Kidney epithelial cell (primary cell): ENCODE measurements around the gene CDK17. TPM values are rescaled to one million over a fixed set of nuclear protein-coding genes. Genes with fewer than 3 reads are reported as not detected.

Experiments used
- DNase-seq: peaks from one replicate; pipeline ENCODE4 v3.0.0-alpha.2; 2010; ENCODE audit warnings: low read depth
- H3K27me3 ChIP-seq: 2 replicates; pipeline ENCODE4 v1.6.0; 2011; ENCODE audit warnings: low read length; ENCODE audit not compliant: control insufficient read depth, insufficient read depth
- H3K36me3 ChIP-seq: 2 replicates; pipeline ENCODE4 v1.5.1; 2011; ENCODE audit warnings: low read length; ENCODE audit not compliant: control insufficient read depth, insufficient read depth
- H3K4me3 ChIP-seq: 2 replicates; pipeline ENCODE4 v1.5.1; 2011; ENCODE audit warnings: low read depth, mild to moderate bottlenecking, control low read depth, low read length
- total RNA-seq: library from RNA; depleted of rRNA; stranded (reverse); fragments of >200 nt; gene quantifications from 2 replicates; pipeline ENCODE4 v1.2.3, GENCODE V29; 2015
- TF ChIP-seq, protein P1 (sequence below): IDR thresholded peaks from 2 replicates; pipeline ENCODE4 v1.5.1; 2011; ENCODE audit warnings: mild to moderate bottlenecking, moderate library complexity, low read length, control low read depth, inconsistent platforms; ENCODE audit not compliant: insufficient read depth, poor library complexity, severe bottlenecking

The CDK17 gene
- total RNA-seq, 1 donor from 2014 or later, result 46.4 TPM

DNA sequence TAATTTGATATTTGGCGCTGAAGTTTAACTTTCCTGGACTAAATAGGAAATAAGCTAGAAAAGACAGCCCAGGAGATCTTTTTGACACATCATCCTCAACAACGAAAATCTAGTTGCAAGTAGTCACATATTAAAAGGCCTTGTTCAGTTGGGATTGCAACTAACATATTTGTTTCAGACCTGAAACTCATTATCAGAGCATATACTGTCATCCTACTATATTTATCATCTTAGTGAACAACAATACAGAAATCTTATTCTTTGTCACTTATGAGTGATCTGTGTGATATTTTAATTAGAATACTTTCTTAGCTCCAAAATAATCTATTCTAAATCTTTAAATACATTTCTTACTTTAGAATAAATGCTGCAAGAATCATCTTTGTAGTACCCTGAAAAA lies 134.0 kb downstream of the CDK17 start:
- no peaks in the 10 kb centered on the region for H3K36me3 ChIP-seq
- H3K27me3 ChIP-seq, result no peaks in the 10 kb centered on the region
- DNase-seq, result no peak
- H3K4me3 ChIP-seq, result no peak overlapping the region
- TF ChIP-seq, protein P1, sequence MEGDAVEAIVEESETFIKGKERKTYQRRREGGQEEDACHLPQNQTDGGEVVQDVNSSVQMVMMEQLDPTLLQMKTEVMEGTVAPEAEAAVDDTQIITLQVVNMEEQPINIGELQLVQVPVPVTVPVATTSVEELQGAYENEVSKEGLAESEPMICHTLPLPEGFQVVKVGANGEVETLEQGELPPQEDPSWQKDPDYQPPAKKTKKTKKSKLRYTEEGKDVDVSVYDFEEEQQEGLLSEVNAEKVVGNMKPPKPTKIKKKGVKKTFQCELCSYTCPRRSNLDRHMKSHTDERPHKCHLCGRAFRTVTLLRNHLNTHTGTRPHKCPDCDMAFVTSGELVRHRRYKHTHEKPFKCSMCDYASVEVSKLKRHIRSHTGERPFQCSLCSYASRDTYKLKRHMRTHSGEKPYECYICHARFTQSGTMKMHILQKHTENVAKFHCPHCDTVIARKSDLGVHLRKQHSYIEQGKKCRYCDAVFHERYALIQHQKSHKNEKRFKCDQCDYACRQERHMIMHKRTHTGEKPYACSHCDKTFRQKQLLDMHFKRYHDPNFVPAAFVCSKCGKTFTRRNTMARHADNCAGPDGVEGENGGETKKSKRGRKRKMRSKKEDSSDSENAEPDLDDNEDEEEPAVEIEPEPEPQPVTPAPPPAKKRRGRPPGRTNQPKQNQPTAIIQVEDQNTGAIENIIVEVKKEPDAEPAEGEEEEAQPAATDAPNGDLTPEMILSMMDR, result no peak

DNA sequence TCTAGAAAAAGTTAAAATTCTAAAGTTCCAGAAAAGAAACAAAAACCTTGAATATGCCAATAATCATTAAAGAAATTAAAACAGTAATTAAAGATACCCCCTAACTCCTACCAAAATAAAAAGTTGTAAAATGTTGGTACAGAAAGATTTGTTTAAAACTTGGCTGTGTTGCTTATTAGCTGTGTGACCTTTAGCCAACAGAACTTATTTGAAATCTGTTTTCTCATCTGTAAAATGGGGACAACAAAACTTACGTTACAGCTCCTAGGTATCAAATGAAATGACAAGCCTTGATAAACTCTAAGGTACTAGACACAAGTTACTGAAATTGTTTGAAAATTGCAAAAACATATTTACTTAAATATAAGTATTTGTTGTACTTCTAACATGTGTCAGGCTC lies 134.4 kb downstream of the CDK17 start:
- TF ChIP-seq, protein P1, result no peak
- H3K36me3 ChIP-seq, result peaks cover 2% of the 10 kb centered on the region
- DNase-seq, result no peak
- no peak overlapping the region for H3K4me3 ChIP-seq
- no peaks in the 10 kb centered on the region for H3K27me3 ChIP-seq

DNA sequence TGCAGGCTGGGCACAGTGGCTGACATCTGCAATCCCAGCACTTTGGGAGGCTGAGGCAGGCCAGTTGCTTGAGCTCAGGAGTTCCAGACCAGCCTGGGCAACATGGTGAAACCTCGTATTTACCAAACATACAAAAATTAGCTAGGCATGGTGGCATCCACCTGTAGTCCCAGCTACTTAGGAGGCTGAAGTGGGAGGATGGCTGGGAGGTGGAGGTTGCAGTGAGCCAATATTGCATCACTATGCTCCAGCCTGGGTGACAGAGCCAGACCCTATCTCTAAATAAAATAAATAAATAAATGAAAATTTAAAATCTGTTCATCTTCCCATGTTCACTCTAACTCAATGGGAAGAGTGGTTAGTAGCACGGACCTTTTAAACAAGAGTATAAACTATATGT lies 134.8 kb downstream of the CDK17 start:
- Histone ChIP-seq H3K27me3 (no peaks in the 10 kb centered on the region), H3K36me3 (peaks cover 2% of the 10 kb centered on the region), H3K4me3 (no peak overlapping the region)
- DNase-seq, result no peak
- TF ChIP-seq, protein P1, result no peak

- H3K4me3 ChIP-seq, result no peak overlapping the region
- no peak for DNase-seq
- H3K36me3 ChIP-seq, result peaks cover 2% of the 10 kb centered on the region
- H3K27me3 ChIP-seq, result no peaks in the 10 kb centered on the region
- TF ChIP-seq, protein P1, result no peak
These were observed 136.8 kb downstream of the CDK17 start for GRCh38 chr12:96263449-96263902.

- Histone ChIP-seq H3K27me3 (no peaks in the 10 kb centered on the region), H3K4me3 (no peak overlapping the region), H3K36me3 (peaks cover 2% of the 10 kb centered on the region)
- TF ChIP-seq, protein P1, result no peak
- DNase-seq, result no peak
These were observed 138.7 kb downstream of the CDK17 start for GRCh38 chr12:96261557-96261956.

DNA sequence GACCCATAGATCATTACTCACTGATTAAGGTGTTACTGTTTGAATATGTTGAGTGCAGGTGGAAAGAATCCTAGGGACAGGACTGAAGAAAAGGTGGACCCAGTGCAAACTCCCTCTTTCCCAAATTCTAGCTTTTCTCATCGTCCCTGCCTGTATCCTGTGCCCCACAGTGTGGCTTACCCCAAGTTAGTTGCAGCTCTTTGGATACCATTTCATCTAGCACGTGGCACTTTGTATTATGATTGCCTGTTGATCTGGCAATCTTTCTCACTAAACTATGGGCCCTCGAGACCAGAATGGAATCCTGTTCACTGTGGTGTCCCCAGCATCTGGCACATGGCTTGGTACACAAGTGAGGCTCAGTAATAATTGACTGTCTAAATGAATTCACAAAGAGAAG lies 139.6 kb downstream of the CDK17 start:
- TF ChIP-seq, protein P1, result no peak
- Histone ChIP-seq H3K4me3 (no peak overlapping the region), H3K27me3 (no peaks in the 10 kb centered on the region), H3K36me3 (peaks cover 2% of the 10 kb centered on the region)
- DNase-seq, result no peak
